GM12872 (cell line): Measurements from ENCODE around the gene CENPU.

Source experiments
- CTCF ChIP-seq: IDR thresholded peaks from 3 replicates; pipeline ENCODE4 v1.5.1; 2011; ENCODE audit warnings: low read depth, mild to moderate bottlenecking, low read length, moderate library complexity; ENCODE audit not compliant: insufficient read depth

Gene CENPU

GRCh38 chr4:184671101-184671500 is 62.8 kb downstream of the CENPU start:
- no peak for TF ChIP-seq CTCF

- no peak for TF ChIP-seq CTCF
Measured at GRCh38 chr4:184669251-184669650, 64.6 kb downstream of the CENPU start.

- no peak for TF ChIP-seq CTCF
Measured at GRCh38 chr4:184668511-184669114, 65.3 kb downstream of the CENPU start.

- no peak for TF ChIP-seq CTCF
Measured at GRCh38 chr4:184668096-184668495, 65.8 kb downstream of the CENPU start.

- TF ChIP-seq CTCF, result no peak
Measured at GRCh38 chr4:184666670-184667069, 67.2 kb downstream of the CENPU start.

- TF ChIP-seq CTCF, result no peak
Measured at GRCh38 chr4:184664445-184665210, 69.3 kb downstream of the CENPU start.

- TF ChIP-seq CTCF, result no peak
Measured at GRCh38 chr4:184662236-184662635, 71.7 kb downstream of the CENPU start.
